ENCODE data around the gene MAPRE2.

Gene MAPRE2

DNA sequence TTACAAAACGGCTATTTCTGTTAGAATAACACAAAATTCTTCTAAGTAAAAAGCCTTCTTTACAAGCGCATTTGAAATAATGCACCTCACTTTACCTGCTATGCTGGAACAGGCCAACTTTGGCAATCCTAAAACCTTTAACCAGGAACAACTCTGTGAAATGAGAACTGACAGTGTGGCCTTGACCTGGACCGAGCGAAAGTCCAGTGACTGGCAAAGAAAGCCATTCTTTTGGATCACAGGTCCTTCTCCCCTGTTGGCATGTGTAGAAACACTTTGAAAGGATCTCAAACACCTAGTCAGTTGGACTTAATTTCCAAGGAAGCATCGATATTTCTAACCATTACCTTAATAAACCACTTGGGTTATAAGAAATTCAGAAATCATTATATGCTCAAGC lies 21.2 kb downstream of the MAPRE2 start:
- no peak for DNase-seq (ENCODE audit: low read depth)

DNA sequence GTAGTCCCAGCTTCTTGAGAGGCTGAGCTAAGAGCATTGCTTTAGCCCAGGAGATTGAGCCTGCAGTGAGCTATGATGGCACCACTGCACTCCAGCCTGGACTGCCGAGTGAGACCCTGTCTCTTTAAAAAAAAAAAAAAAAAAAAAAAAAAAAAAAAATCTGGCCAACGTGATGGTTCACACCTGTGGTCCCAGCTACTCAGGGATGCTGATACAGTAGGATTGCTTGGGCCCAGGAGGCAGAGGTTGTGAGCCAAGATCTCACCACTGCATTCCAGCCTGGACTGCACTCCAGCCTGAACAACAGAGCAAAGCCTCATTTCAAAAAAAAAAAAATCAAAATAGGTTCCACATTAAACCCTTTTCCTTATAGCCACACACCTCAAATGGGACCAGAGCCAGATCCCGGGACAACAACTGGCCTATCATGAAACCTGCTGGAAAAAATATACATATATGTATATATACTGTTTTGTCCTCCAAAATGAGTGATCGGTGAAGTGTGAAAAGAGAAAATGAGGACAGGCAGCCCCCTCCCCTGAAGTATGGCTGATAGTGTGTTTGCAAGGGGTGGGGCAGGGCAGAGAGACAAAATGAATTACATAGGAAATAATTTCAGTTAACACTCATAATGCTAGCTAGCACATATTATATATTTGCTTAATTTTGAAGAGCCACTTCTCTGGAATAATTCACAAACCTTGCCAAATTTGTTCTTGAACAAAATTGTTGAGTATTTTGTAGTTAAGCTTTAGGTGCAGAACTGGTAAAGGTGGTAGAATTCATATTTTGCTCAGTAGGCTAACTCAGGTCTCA lies 22.9 kb downstream of the MAPRE2 start:
- no peak for DNase-seq (ENCODE audit: low read depth)

DNA sequence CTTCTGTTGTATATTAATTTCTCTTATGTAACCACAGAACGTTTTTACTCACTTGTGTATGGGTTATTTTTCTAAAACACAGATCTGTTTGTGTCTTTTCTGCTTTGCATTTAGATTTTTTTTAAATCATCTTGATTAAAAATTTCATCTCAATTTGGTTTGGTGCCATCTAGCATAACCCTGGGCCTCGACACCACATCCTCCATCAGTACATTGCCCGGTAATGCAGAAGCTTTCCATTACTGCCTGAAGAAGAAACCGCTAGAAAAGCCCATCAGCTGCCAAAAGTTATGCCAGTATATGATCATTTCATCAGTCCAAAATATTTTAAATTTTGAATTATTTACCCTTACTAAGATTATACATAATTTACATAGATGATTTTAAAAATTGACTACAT lies 26.2 kb downstream of the MAPRE2 start:
- DNase-seq (ENCODE audit: low read depth) = no peak

DNA sequence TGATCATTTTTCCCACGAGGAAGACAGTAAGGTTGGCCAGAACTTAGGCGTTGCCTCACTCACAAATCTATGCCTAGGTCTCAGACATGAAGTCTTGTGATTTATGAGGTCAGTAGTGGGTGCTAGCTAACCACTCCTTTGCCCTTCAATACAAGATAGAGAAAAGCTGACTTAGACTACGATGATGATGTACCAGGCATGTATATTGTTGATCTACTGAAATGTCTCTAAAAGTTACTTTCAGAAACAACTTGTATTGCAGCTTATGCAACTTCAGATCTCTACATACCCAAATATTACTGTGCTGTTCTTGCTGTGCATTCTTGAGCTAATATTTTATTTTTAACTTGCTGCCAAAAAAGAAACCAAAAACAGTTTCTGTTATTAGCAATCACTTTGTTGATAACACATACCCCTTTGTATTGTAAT lies 30.6 kb downstream of the MAPRE2 start:
- DNase-seq (ENCODE audit: low read depth) = no peak

DNA sequence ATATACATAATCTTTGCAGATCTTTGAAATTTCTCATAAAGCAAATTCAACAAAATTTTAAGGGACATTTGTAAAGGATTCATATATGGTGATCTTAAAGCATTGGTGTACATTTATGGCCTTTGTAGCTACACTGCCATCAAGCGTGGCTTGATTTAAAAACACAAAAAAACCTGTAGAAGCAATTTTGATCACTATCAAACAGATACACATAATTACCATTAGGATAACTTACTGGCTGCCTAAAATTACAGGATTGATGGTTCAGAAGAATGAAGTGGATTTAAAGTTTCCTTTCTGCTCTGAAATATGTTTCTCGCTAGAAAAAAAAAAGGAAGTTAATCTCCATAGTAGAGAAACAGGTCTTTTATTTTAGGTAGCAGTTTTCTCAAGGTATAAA lies 31.4 kb downstream of the MAPRE2 start:
- DNase-seq (ENCODE audit: low read depth) = no peak

DNA sequence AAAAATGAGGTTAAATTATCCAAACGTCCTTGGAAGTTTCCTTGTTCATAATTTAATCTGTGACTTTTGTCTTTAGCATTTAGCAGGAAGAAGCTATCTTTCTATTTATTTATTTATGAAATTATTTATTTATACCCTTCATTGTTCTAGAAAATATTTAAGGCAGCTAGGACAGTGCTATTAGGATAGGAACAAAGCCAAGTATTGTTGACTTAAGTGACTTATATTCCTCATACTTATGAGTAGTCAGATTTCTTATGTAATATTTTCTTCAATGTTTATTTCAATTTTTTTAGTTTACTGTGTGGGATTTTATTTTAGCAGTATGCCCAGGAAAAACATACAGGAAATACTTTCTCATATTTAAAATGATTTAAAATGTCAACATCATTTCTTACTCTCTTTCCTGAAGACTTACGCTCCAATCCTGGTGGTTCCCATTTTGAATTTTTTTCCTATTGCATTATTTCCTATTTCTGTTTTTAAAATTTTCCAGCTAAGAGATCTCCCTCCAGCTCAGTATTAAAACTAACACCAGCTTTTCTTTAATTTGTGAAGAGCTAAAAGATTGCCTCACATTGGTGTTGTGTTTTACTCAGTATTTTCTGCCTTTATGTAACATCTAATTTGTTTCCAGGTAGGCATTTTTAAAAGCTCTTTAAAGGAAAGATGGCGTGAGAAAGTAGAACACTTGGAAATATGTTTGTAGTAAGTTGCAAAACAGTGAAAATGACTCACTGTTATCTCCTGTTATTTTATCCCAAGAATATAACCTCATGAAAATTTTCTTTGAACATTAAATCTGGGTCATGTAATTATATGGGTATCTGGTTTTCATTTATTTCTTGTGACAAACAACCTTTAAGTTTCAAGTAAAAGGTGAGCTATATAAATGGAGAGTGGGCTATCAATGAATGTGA lies 32.2 kb downstream of the MAPRE2 start:
- no peak for DNase-seq (ENCODE audit: low read depth)

DNA sequence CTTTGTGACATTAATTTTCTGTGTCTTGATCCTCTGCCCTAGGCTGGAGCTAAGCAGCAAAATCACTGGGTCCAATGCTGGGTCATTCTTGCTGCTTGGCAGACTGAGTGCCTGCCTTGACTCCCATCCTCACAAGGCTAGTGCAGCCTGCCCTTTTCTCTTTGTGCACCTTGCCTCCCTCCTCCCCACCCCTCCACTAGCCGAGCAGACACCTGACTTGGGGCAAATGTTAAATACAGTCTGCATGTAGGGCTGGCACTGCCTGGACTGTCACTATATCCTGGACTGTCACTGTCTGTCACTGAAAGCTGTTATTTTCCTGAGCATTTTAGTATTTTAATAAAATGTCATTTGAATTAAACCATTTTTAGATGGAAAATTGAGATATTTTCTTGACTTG lies 33.4 kb downstream of the MAPRE2 start:
- no peak for DNase-seq (ENCODE audit: low read depth)

DNA sequence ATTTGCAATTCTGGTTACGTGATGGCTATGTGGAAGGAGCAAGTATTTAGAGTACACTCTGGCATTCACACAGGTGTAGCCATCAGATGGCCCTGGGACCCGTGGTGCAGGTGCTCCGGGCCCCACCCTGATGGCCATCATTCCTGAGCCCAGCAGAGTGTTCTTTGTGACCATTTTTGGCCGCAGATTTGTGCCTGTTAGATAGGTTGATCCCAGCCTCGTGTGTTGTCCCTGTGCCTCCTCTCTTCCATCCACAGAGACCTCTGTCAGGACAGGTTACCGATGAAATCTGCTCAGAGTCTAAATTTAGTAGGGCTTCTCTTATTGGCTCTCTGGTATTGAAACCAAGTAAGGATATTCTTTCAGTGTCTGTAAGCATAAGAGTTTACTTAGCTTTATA lies 33.9 kb downstream of the MAPRE2 start:
- DNase-seq (ENCODE audit: low read depth) = no peak

DNA sequence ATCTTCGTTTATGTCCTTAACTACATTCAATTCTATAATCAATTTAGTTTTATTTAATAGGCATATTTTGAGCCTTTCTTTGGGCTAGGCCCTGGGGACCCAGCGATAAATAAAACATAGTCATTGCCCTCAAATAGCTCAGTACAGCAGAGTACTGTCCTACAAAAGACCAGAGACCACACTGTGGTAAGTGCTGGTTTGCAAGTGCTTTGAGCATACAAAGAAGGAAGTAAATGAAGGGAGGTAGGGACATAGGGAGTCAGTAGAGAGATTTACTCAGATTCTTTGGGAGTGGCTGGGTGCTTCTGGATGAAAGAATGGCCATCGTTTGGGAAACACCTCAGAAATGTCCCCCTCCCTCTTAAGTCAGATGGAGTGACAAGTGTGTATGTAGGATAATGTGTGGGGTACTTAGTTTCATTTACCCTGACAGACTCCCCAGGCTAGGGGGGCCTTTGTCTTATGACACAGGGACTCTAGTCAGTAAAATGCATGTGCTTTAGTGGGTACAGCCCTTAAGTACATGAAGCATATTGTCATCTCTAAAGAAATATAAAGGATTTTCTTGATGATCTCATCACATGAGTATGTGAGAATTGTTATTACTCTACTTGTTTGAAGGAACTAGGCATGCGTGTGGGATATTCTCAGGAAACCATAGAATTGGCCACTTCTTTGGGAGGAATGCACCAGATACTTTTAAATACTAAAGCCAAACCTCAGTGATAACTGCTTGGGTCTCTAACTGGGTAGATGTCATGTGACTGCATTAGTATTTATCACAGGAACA lies 35.1 kb downstream of the MAPRE2 start:
- DNase-seq (ENCODE audit: low read depth) = no peak

DNA sequence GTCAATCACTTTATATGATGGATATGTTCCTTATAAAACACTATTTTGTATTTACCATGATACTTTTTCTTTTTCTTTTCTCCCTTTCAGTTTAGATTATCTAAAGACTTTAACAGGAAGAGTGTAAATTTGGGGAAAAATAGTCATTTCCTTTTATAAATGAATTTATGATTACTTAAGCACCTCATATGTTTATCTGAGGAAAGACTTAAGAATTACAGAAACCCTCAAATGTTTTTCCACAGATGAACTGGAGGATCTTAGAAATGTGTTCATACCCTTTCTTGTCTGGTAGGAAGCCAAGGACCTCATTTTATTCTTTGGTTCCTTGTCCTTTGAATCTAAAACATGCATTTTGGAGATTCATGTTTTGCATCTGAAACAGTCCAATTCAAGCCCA lies 36.7 kb downstream of the MAPRE2 start:
- DNase-seq (ENCODE audit: low read depth) = no peak

DNA sequence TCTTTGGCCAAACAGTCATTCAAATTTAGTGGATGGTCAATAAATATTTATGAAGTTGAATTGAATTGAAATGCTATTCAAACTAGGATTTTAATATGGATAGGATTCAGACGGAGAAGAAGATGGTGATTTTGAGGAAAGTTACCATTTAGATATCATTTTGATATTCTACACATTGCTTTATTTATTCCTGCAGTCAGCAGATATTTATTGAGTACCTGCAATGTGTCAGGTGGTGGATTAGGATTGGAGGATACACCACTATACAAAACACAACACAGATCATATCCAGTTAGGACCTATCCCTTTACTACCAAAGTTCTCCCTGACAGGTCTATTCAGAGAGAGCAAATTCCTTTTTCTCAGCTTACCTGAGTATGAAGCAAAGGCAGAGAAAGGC lies 38.8 kb downstream of the MAPRE2 start:
- no peak for DNase-seq (ENCODE audit: low read depth)

DNA sequence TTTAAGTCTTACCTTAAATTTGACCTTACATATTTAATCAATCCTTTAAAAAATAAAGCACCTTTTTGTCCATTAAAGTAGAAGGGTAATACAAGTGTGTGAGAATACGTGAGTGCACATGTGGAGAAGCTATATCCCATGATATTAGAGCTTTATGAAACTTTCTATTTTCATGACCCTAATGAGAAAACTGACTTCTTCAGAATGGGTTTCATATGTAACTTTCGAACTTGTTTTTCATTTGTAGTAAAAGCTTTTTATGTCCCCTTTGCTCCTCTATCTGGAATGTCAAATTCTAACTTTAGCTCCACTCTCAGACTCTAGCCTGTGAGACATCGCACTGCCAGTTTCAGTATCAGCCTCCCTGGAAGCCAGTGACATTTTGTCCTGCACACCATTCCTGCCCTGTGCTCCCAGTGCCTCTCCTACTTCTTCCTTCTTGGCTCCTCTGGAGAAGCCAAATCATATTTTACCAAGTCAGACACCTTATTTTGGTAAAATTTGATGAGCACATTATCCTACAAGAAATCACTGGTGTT lies 42.0 kb downstream of the MAPRE2 start:
- DNase-seq (ENCODE audit: low read depth) = no peak

DNA sequence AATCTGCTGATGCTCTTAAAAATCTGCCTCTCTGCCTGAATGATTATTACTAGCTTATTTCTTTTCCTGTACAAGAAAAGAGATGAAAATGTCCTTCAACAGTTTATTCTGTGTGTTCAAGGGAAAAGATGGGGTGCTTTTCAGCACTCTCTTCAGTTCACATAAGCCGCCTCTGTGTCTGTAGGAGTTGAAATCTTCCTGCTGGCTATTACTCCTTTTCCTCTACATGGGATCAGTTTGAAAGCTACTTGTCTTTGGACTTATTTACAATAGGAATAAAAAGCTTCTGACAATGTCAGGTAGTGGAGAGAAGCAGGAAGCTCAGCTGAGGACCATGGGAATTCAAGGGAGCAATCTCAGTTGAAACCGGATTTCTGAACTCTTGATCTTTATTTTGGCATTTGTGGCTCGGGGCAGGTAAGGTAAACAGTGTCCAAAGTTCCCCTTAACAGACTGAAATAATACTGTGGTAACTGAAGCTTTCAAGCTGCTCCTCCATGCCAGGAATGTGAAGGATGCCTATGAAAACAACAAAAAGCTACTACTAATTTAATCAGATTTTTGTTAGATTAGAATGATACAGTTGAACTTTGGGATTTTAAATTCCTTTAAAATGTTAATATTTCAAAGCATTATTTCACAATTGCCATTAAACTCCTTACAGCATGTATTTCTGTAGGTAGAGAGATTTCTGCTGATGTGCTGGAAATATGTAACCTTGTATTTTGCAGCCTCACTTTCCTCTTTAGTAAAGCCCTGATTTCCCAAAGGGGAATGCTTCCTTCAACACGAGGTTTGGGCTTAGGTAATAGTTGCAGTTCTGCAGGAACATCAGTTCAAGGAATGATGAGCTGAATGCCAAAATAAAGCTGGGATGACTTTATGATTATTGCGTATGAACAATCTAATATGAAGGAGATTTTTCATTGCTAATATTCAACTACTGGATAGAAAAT lies 43.6 kb downstream of the MAPRE2 start:
- no peak for DNase-seq (ENCODE audit: low read depth)

DNA sequence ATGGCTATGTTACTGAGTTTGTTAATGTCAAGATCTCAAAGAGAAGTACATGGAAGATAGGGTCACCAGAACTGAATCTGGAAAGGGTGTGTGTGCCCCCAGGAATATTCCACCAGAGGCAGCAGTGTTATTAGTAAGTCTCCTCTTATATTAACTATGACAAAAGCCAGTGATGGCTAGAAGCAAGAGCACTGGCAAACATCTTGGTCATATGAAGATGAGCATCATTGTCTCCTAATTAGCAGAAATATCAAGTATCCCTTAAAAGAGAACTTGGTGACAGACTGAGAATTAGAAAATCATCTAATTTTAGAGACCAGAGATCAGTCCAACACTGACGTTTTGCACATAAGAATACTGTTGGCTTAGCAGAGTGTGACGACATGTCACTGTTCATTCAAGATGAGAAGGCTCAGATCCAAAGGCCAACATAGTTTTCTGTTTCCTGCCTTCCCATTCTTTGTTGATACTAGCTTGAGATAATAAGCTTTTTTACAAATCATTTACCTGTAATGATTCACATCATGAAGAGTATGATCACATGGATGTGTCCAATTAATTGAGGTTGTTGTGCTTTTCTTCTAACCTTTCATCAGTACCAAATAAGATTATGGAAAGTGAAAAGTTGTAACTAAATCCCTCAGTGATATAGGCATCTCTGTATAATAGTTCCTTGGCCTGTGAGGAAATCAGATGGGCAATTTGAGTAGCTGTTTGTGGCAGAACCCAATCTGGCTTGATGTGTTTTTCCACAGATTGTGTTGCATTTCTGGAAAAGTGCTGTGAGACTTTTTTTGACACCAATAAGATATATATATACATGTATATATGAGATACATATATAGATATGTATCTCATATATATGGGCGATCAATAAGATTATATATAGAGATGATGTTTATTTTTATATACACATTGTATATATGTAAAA lies 44.5 kb downstream of the MAPRE2 start:
- DNase-seq (ENCODE audit: low read depth) = no peak

DNA sequence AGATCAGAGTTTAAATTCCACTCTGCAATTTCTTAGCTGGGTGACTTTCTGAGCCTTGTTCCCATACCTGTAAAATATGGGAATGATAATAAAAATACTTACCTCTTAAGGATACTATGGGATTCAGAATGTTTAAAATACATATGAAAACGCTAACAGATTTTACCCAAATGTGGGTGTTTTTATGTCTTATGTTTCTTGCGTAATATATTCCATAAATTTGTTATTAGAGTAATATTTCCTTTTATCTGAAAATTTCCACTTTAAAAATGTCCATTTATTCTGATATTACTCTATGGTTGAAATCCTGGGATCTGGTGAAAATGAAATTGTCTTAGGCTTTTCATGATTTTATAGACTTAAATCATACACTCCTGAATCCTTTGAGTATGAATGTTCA lies 45.5 kb downstream of the MAPRE2 start:
- no peak for DNase-seq (ENCODE audit: low read depth)

DNA sequence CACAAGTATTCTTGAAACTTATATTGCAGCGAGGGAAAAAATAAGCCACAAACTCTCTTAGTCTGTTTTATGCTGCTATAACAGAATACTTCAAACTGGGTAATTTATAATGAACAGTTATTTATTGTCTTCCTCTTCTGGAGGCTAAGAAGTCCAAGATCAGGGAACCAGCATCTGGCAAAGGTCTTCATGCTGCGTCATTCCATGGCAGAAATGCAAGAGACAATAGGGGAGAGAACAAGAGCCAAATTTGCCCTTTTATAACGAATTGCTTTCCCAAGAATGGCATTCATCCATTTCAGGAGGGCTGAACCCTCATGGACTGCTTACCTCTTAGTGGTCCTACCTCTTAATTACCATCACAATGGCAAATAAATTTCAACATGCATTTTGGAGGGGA lies 46.5 kb downstream of the MAPRE2 start:
- DNase-seq (ENCODE audit: low read depth) = no peak

DNA sequence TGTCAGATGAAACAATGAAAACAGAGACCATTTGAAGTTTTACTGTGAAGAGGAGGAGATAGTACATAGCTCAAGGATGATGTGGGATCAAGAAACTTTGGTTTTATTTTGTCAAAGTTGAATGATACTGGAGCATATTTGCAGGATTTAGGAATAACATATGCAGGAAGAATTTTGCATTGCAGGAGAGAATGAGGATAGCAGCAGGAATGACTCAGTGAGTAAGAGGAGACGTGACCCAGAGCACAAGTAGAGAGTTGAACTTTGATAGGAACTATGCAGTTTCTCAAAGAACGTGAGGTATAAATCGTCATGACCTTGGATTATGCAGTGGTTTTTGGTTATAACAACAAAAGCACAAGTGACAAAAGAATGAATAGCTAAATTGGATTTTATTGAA lies 47.7 kb downstream of the MAPRE2 start:
- DNase-seq (ENCODE audit: low read depth) = no peak

DNA sequence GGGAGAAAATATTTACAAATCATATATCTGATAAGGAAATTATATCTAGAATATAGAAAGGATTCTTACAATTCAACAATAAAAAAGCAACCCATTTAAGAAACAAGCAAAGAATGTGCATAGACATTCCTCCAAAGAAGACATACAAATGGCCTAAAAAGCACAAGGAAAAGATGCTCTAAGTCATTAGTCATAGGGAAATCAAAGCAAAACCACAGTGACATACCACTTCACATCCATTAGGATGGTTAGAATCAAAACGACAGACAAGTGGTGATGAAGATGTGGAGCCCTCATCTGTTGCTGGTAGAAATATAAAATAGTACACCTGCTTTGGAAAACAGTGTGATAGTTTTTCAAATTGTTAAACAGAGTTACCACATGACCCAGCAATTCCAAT lies 48.2 kb downstream of the MAPRE2 start:
- no peak for DNase-seq (ENCODE audit: low read depth)

DNA sequence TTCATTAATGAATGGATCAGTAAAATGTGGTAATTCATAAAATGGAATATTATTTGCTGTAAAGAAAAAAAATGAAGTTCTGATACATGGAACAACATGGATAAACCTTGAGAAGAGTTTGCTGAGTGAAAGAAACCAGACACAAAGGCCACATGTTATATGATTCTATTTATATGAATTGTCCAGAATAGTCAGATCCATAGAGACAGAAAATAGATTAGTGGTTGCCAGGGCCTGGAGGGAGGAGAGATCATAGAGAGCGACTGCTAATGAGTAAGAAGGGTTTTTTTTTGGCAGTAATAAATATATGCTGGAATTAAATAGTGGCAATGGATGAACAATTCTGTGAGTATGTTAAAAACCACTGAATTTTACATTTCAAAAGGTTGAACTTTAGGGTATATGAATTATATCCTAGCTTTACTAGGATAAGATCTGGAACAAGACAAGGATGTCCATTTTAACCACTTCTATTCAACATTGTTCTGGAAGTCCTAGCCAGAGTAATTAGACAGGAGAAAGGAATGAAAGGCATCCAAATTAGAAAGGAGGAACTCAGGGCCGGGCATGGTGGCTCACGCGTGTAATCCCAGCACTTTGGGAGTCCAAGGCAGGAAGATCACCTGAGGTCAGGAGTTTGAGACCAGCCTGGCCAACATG lies 48.8 kb downstream of the MAPRE2 start:
- no peak for DNase-seq (ENCODE audit: low read depth)

Data from stimulated activated CD8-positive, alpha-beta memory T cell treated with anti-CD3 and anti-CD28 coated beads, Interleukin-15, amount 100 ng/mL, for 1 hour (primary cell).